Measurements from ENCODE around the gene PTPRZ1. TPM values are rescaled to one million over a fixed set of nuclear protein-coding genes. Genes with fewer than 3 reads are reported as not detected.

The PTPRZ1 gene
- total and polyA plus RNA-seq, 2 of the 8 experiments (the other 6 are each of a cell fraction or from before 2014, with no cell fraction given) = 112 to 135 TPM

- Histone ChIP-seq H3K4ac (replicated peaks; ENCODE audit: insufficient read length, low read depth, low read length) (no peak overlapping the region), H2AK5ac (ENCODE audit: low read depth, low read length) (no peak overlapping the region), H2AFZ (ENCODE audit: low read length) (no peak overlapping the region), H4K5ac (ENCODE audit: insufficient read length, low read depth, low read length) (no peak overlapping the region), H3K23me2 (ENCODE audit: low read depth, low read length) (no peaks in the 10 kb centered on the region), H2BK20ac (ENCODE audit: low read length) (no peak overlapping the region), H3K27me3 (replicated peaks in 1 of 4; ENCODE audit: control insufficient read depth in 3 of 4, extremely low read depth in 1 of 4, insufficient read depth in 3 of 4, low read length in 3 of 4) (no peaks in the 10 kb centered on the region), H3K56ac (replicated peaks; ENCODE audit: insufficient read length, low read depth, low read length) (no peak overlapping the region), H3K4me3 (ENCODE audit: extremely low read depth in 1 of 4, insufficient read depth in 2 of 4, low read depth in 3 of 4, low read length in 4 of 4) (no peak overlapping the region), H4K8ac (ENCODE audit: extremely low read depth, insufficient read depth, low read length) (no peak overlapping the region), H3K18ac (ENCODE audit: extremely low read depth, low read length) (no peak overlapping the region), H2BK5ac (ENCODE audit: low read depth, low read length) (no peak overlapping the region), H2BK15ac (ENCODE audit: low read length) (no peak overlapping the region), H2BK12ac (ENCODE audit: low read depth, low read length) (no peak overlapping the region), H2BK120ac (replicated peaks; ENCODE audit: low read depth, low read length) (no peak overlapping the region), H4K91ac (replicated peaks; ENCODE audit: insufficient read length, low read length) (no peak overlapping the region), H3K36me3 (ENCODE audit: control insufficient read depth in 2 of 4, insufficient read depth in 4 of 4, low read length in 3 of 4) (peaks cover 5 to 57% (median 22%) of the 10 kb centered on the region in 4 experiments; a peak in 5 of 8 replicates), H3K23ac (ENCODE audit: insufficient read length) (no peak overlapping the region), H3K9ac (replicated peaks in 1 of 4; ENCODE audit: extremely low read depth in 1 of 4, low read depth in 3 of 4, low read length in 3 of 4) (no peak overlapping the region), H3K14ac (ENCODE audit: insufficient read length) (no peak overlapping the region), H3K79me2 (ENCODE audit: control insufficient read depth in 1 of 2, insufficient read depth in 2 of 2, low read length in 2 of 2) (no peaks in the 10 kb centered on the region), H3K4me2 (ENCODE audit: insufficient read depth in 1 of 2, low read depth in 2 of 2, low read length in 2 of 2) (no peak overlapping the region), H3K4me1 (replicated peaks in 1 of 4; ENCODE audit: control insufficient read depth in 3 of 4, insufficient read depth in 4 of 4, low read length in 3 of 4) (no peaks in the 10 kb centered on the region), H3K79me1 (ENCODE audit: low read depth, low read length) (no peaks in the 10 kb centered on the region), H4K20me1 (replicated peaks in 1 of 2; ENCODE audit: control insufficient read depth in 1 of 2, insufficient read depth in 2 of 2, low read length in 2 of 2) (no peaks in the 10 kb centered on the region), H3K27ac (ENCODE audit: low read depth, low read length) (no peak overlapping the region), H3K9me3 (ENCODE audit: insufficient read depth in 2 of 2, low read depth in 1 of 2, low read length in 1 of 2) (no peaks in the 10 kb centered on the region)
- ChIA-PET CTCF (ENCODE audit: partially characterized antibody) (interaction anchor here (0.6 kb wide), 1 partner anchor 21 kb away, joined by 4 read pairs; no protein-coding TSS in a partner anchor), POLR2A (ENCODE audit: partially characterized antibody) (no interaction called here)
- TF ChIP-seq TAF7 (optimal IDR thresholded peaks at IDR 0.05; ENCODE audit: borderline replicate concordance, low read depth, low read length) (no peak), BRCA1 (IDR thresholded peaks at IDR 0.05; ENCODE audit: low read depth, low read length) (no peak), BACH1 (IDR thresholded peaks at IDR 0.05; ENCODE audit: low read length) (no peak), POLR2A (IDR thresholded peaks at IDR 0.05; ENCODE audit: control extremely low read depth in 1 of 2, low read depth in 2 of 2, low read length in 2 of 2) (no peak), JUND (IDR thresholded peaks at IDR 0.05; ENCODE audit: low read length) (no peak), RBBP5 (IDR thresholded peaks at IDR 0.05; ENCODE audit: borderline replicate concordance, low read depth, low read length) (no peak), JUN (IDR thresholded peaks at IDR 0.05; ENCODE audit: low read depth, low read length) (no peak), NRF1 (IDR thresholded peaks at IDR 0.05; ENCODE audit: low read depth, low read length) (no peak), TAF1 (IDR thresholded peaks at IDR 0.05; ENCODE audit: low read depth, low read length) (no peak), ATF2 (IDR thresholded peaks at IDR 0.05; ENCODE audit: low read length) (no peak), GABPA (IDR thresholded peaks at IDR 0.05; ENCODE audit: borderline replicate concordance, insufficient read depth, low read length) (no peak)
- FAIRE-seq (no peak), DNase-seq (ENCODE audit: low read depth in 1 of 2, low spot score in 2 of 2) (no peak)
- 97% methylated on average over 1 of the region's 1 CpG; no CpG with 5 or more reads in 1 of the 2 experiments for WGBS, 2 experiments (ENCODE audit: extremely low coverage in 1 of 2, insufficient coverage in 1 of 2, insufficient read length in 1 of 2, insufficient replicate concordance in 2 of 2, low coverage in 1 of 2, low lambda C conversion rate in 2 of 2, missing lambda C conversion rate in 1 of 2)
Measured at GRCh38 chr7:122033641-122034040, 160.7 kb downstream of the PTPRZ1 start.

All from H1 (cell line).